Gastrocnemius medialis (tissue), 4 donors: ENCODE measurements around the gene SH3PXD2B. TPM values are rescaled to one million over a fixed set of nuclear protein-coding genes. Genes with fewer than 3 reads are reported as not detected.
"Not testable (repeated sequence)": the region's sequence is repeated elsewhere in the genome, so short reads cannot be mapped to it uniquely, and the experiment has no call there.

ENCODE experiments used
- ATAC-seq, 2 donors: fragments of 150-250 bp; one replicate each; pipeline ENCODE4 v1.9.1; 2016
- DNase-seq, 2 donors: peaks; one replicate each; pipeline ENCODE4 v3.0.0-alpha.2; 2019
- H3K27ac ChIP-seq, 4 donors: fragments of 200-600 bp; sonication (generic); 1 replicate in 1 of 4; 2 replicates in 3 of 4; pipeline ENCODE4 v1.5.1; 2016 to 2018; ENCODE audit warnings: mild to moderate bottlenecking in 2 of 4, moderate library complexity in 1 of 4
- H3K27me3 ChIP-seq, 3 donors: fragments of 200-600 bp; sonication (generic) in 2 of 3; 1 replicate in 1 of 3; 2 replicates in 2 of 3; pipeline versions ENCODE4 v1.5.1 to v1.6.0; 2016 to 2019; ENCODE audit warnings: mild to moderate bottlenecking in 1 of 3, moderate library complexity in 1 of 3
- H3K36me3 ChIP-seq, 2 donors: fragments of 200-600 bp; sonication (generic) in 1 of 2; one replicate each; pipeline ENCODE4 v1.5.1; 2017 to 2018
- H3K4me1 ChIP-seq, 2 donors: fragments of 200-600 bp; sonication (generic) in 1 of 2; one replicate each; pipeline ENCODE4 v1.5.1; 2016 to 2017; ENCODE audit warnings: mild to moderate bottlenecking in 2 of 2
- H3K4me3 ChIP-seq, 4 donors: fragments of 200-600 bp; sonication (generic) in 3 of 4; 1 replicate in 1 of 4; 2 replicates in 3 of 4; pipeline ENCODE4 v1.5.1; 2016 to 2019; ENCODE audit warnings: mild to moderate bottlenecking in 2 of 4
- H3K9me3 ChIP-seq, 3 donors: fragments of 200-600 bp; sonication (generic) in 2 of 3; 1 replicate in 1 of 3; 2 replicates in 2 of 3; pipeline ENCODE4 v1.5.1; 2016 to 2019
- POLR2A ChIP-seq, 2 donors: fragments of 450-650 bp; IDR thresholded peaks; one replicate each; pipeline ENCODE4 v1.6.1; 2017; ENCODE audit warnings: antibody characterized with exemption in 2 of 2, mild to moderate bottlenecking in 2 of 2, moderate library complexity in 2 of 2
- in situ Hi-C, 4 donors: fragments of 200-750 bp; cut with MboI; loops; one replicate each; pipeline versions ENCODE4 v1.15.0 to v1.8.0; 2017; ENCODE audit warnings: low sequenced_read_pairs in 4 of 4
- intact Hi-C: fragments of 100-400 bp; cut with DNase I; formaldehyde crosslinking; loops from one replicate; pipeline ENCODE4 v1.15.1; 2023; ENCODE audit warnings: low total_unique reads
- total RNA-seq, 4 donors: library from RNA; depleted of rRNA; stranded (reverse); fragments of >200 nt; gene quantifications; one replicate each; pipeline versions ENCODE4 v1.1.0 to v1.2.3, GENCODE V29; 2016
- TF ChIP-seq, protein P1 (sequence below), 5 experiments: fragments of 450-650 bp in 3 of 5; fragments of 200-600 bp in 2 of 5; sonication (generic) in 2 of 5; IDR thresholded peaks in 4 of 5; conservative IDR thresholded peaks in 1 of 5; 1 replicate in 4 of 5; 2 replicates in 1 of 5; pipeline ENCODE4 v1.5.1; 2016 to 2019; ENCODE audit warnings: antibody characterized with exemption in 5 of 5, mild to moderate bottlenecking in 3 of 5, moderate library complexity in 3 of 5

SH3PXD2B gene
- total RNA-seq, 4 donors from 2014 or later = 2.7 to 10.2 (median 4.2) TPM

DNA sequence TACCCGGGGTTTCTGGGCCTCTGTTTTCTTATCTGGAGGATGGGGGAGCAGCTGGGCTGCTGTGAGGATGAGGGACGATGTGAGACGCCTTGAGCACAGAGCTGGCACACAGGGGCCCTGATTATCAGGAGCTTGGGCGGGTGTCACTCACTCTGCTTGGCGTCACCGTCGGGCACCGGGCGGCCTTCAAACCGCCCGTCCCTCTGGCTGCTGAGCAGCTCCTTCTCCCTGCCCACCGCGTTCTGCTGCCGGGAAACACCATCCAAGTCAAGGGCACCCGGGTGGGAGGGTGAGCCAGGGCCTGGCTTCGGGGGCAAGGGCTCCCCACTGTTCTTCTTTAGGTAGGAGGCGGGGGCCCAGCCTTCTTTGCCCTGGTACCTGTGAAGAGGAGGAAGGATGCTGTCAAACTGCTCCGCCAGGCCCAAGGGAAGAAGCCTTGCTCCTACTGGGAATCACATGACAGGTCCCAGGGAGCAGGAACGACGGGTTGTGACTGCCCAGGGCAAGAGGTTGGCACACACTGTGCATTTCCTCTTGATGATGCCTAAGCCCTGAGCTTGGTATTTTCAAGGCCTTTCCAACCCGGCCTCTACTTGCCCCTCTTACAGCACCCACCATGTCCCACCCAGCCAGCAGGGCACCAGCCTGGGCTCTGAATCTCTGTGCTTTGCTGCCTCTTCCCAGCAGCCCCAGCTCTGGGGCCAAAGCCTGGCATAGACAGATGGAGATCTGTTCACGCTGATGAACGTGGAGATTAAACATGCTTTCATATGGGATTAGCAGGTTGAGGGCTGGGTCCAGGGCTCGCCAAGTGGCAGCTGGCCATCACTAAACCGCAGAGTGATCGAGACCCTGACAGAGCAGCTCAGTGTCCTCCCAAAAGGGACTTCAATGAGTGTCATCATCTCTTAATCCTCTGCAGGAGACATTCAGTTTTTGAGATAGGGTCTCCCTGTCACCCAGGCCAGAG, 103.8 kb downstream of the SH3PXD2B start:
- ATAC-seq (no peak), DNase-seq (no peak)
- no peak overlapping the region for H3K4me3 ChIP-seq
- H3K27me3 ChIP-seq = no peaks in the 10 kb centered on the region
- TF ChIP-seq, protein P1, sequence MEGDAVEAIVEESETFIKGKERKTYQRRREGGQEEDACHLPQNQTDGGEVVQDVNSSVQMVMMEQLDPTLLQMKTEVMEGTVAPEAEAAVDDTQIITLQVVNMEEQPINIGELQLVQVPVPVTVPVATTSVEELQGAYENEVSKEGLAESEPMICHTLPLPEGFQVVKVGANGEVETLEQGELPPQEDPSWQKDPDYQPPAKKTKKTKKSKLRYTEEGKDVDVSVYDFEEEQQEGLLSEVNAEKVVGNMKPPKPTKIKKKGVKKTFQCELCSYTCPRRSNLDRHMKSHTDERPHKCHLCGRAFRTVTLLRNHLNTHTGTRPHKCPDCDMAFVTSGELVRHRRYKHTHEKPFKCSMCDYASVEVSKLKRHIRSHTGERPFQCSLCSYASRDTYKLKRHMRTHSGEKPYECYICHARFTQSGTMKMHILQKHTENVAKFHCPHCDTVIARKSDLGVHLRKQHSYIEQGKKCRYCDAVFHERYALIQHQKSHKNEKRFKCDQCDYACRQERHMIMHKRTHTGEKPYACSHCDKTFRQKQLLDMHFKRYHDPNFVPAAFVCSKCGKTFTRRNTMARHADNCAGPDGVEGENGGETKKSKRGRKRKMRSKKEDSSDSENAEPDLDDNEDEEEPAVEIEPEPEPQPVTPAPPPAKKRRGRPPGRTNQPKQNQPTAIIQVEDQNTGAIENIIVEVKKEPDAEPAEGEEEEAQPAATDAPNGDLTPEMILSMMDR (IDR thresholded peaks at IDR 0.05 in 4 of 5, conservative IDR thresholded peaks at IDR 0.05 in 1 of 5) = no peak
- TF ChIP-seq POLR2A (IDR thresholded peaks at IDR 0.05) = no peak
- H3K4me1 ChIP-seq = no peaks in the 10 kb centered on the region
- intact Hi-C loops (no loop called here), in situ Hi-C loops (no loop called here)
- H3K27ac ChIP-seq = no peak overlapping the region
- H3K9me3 ChIP-seq = no peaks in the 10 kb centered on the region
- no peaks in the 10 kb centered on the region for H3K36me3 ChIP-seq

DNA sequence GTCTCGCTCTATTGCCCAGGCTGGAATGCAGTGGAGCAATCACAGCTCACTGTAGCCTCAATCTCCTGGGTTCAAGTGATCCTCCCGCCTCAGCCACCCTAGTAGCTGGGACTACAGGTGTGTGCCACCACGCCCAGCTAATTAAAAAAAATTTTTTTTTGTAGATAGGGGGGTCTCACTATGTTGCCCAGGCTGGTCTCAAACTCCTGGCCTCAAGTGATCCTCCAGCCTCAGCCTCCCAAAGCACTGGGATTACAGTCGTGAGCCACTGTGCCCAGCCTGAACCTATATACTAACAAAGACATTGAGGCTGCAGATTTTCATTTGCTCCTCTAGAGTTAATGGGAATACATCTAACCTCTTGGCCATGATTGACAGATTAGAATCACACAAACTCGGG, 105.6 kb downstream of the SH3PXD2B start:
- H3K27ac ChIP-seq, H3K4me3 ChIP-seq, intact Hi-C loops, DNase-seq, in situ Hi-C loops, ATAC-seq, H3K27me3 ChIP-seq, H3K9me3 ChIP-seq, H3K36me3 ChIP-seq, H3K4me1 ChIP-seq: not testable (repeated sequence)

DNA sequence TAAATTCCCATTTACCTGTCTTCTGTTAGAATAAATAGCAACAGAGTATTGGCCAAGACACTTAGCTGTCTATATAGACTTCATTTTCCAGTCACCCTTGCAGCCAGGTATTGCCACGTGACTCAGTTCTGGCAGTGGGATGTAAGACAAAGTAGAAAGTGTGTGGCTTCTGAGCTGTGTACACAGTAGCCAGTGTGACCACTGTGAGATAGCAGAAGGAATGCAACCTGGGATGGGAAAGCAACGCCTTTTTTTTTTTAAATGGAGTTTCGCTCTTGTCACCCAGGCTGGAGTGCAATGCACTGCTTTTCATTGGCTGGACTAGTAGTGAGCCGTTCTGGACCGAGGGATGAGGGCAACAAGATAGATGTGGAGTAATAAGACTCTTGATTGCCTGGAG, 106.2 kb downstream of the SH3PXD2B start:
- in situ Hi-C loops = no loop called here
- Histone ChIP-seq H3K27me3 (no peaks in the 10 kb centered on the region), H3K4me1 (no peaks in the 10 kb centered on the region), H3K27ac (no peak overlapping the region), H3K36me3 (no peaks in the 10 kb centered on the region), H3K4me3 (no peak overlapping the region), H3K9me3 (no peaks in the 10 kb centered on the region)
- no peak for TF ChIP-seq POLR2A (IDR thresholded peaks at IDR 0.05)
- no peak for DNase-seq
- intact Hi-C loops = no loop called here
- no peak for ATAC-seq

DNA sequence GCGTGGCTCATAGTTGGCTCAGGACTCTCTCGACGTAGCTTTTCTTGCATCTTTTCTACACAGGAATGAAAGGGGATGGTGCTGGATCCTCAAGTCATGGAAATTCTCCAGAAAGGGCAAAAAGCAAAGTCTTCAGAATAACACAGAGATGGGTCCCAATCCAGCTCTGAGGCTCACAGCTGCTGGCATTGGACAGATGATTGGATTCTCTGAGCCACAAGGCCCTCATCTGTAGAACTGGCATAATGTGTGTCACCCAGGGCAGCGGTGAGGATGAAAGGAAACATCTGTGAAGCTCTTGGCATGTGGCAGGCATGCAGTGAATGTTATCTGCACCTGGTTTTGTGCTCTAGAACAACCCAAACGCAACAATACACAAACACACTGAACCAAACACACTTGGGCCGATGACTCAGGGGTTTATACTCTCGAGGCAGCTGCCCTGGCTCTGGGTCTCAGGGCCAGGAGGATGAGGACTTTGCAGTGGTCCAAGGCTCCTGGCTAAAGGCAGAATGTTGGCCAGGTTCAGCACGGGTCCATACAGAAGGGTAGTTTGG, 106.8 kb downstream of the SH3PXD2B start:
- no peak for DNase-seq
- Histone ChIP-seq H3K4me1 (no peaks in the 10 kb centered on the region), H3K36me3 (no peaks in the 10 kb centered on the region), H3K9me3 (no peaks in the 10 kb centered on the region), H3K4me3 (no peak overlapping the region), H3K27ac (no peak overlapping the region), H3K27me3 (no peaks in the 10 kb centered on the region)
- TF ChIP-seq, protein P1 (IDR thresholded peaks at IDR 0.05 in 4 of 5, conservative IDR thresholded peaks at IDR 0.05 in 1 of 5) = no peak
- in situ Hi-C loops (no loop called here), intact Hi-C loops (no loop called here)
- ATAC-seq = no peak

DNA sequence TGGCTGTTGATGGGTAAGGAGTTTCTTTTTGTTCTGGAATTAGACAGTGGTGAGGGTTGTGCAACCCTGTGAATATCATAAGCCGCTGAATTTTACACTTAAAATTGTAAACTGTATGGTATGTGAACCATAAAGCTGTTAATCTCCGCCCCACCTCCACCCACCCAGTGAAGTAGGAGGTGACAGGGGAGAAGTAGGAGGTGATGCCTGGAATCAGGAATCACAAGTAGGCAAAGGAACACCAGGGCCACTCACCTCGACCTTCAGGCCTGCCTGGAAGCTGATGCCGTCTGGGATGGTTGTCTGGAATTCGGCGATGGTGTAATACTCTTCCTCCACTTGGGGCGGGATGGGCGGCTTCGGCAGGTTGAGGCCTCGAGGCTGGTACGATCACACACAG, 108.4 kb downstream of the SH3PXD2B start:
- no peaks in the 10 kb centered on the region for H3K4me1 ChIP-seq
- intact Hi-C loops = no loop called here
- DNase-seq (no peak), ATAC-seq (no peak)
- TF ChIP-seq POLR2A (IDR thresholded peaks at IDR 0.05) = no peak
- TF ChIP-seq, protein P1 (IDR thresholded peaks at IDR 0.05 in 4 of 5, conservative IDR thresholded peaks at IDR 0.05 in 1 of 5) = no peak
- no peaks in the 10 kb centered on the region for H3K9me3 ChIP-seq
- no peaks in the 10 kb centered on the region for H3K36me3 ChIP-seq
- in situ Hi-C loops = no loop called here
- H3K4me3 ChIP-seq = no peak overlapping the region
- H3K27ac ChIP-seq = no peak overlapping the region
- H3K27me3 ChIP-seq = no peaks in the 10 kb centered on the region
